Gastrocnemius medialis (tissue), 4 donors: ENCODE results near the gene CHURC1.

Source experiments
- CTCF ChIP-seq, 5 experiments: fragments of 450-650 bp in 3 of 5; fragments of 200-600 bp in 2 of 5; sonication (generic) in 2 of 5; IDR thresholded peaks in 4 of 5; conservative IDR thresholded peaks in 1 of 5; 1 replicate in 4 of 5; 2 replicates in 1 of 5; pipeline ENCODE4 v1.5.1; 2016 to 2019; ENCODE audit warnings: antibody characterized with exemption in 5 of 5, mild to moderate bottlenecking in 3 of 5, moderate library complexity in 3 of 5
- POLR2A ChIP-seq, 2 donors: fragments of 450-650 bp; IDR thresholded peaks; one replicate each; pipeline ENCODE4 v1.6.1; 2017; ENCODE audit warnings: antibody characterized with exemption in 2 of 2, mild to moderate bottlenecking in 2 of 2, moderate library complexity in 2 of 2

DNA sequence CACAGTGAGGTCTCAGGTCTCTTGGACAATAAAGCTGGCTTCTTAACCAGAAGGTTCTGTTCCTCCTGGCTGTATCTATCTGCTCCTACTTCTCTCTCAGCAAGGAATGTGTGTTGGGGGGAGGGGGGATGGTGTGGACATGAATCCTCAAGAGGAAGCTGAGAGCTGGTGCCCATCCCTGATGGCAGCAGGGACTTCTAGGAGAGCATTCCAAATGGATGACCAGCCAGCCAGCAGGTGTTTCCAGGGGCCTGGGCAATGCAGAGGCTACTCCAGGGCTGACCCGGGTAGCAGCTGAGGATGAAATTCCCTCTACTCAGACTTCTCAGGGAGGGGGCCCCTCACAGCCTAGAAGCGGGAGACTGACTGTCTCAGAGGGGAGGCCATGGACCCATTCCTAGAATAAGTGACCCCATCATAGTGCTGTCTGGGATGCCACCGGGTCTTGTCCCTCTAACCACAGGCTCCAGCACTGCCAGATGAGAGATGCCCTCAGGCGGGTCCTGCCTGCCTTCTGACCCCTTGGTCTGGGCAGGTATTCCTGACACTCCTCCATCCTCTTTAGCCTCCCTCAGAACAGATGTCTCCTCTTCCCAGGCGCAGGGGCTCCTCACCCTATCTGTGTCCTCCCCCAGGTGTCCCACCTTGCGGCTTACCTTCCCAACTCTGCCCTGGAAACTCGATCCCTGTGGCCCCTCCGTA lies 56.7 kb downstream of the CHURC1 start:
- TF ChIP-seq CTCF (IDR thresholded peaks at IDR 0.05 in 4 of 5, conservative IDR thresholded peaks at IDR 0.05 in 1 of 5) (no peak), POLR2A (IDR thresholded peaks at IDR 0.05) (no peak)
